ENCODE measurements around the gene UQCRH. TPM values are rescaled to one million over a fixed set of nuclear protein-coding genes. Genes with fewer than 3 reads are reported as not detected.

The UQCRH gene
- total and polyA plus RNA-seq, 10 donors = 106 to 545 (median 237) TPM

DNA sequence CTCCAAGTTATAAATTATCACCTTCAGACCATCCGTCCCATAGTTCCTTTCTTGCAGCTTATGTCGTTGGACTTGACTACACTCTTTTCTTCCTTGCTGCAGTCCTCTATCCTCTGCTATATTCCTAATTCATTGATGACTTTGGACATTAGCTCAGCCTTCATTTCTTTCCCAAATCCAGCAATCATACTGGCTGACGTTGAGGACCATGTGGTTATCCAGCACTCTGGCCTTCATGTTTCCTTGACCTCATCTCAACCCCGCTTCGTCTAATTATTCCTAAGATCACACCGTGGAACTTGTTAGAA lies 28.5 kb upstream of the UQCRH start:
- Histone ChIP-seq H3K4me3 (no peak overlapping the region), H3K27me3 (replicated peaks in 1 of 7) (no peaks in the 10 kb centered on the region), H3K4me1 (no peaks in the 10 kb centered on the region), H3K9me3 (no peaks in the 10 kb centered on the region), H3K36me3 (peaks cover 0 to 95% (median 22%) of the 10 kb centered on the region in 6 donors), H3K27ac (no peak overlapping the region)
- 91 to 96% (median 93%) methylated on average over 6 of the region's 6 CpGs for WGBS, 5 donors
- no peak for DNase-seq
- TF ChIP-seq, protein P1, sequence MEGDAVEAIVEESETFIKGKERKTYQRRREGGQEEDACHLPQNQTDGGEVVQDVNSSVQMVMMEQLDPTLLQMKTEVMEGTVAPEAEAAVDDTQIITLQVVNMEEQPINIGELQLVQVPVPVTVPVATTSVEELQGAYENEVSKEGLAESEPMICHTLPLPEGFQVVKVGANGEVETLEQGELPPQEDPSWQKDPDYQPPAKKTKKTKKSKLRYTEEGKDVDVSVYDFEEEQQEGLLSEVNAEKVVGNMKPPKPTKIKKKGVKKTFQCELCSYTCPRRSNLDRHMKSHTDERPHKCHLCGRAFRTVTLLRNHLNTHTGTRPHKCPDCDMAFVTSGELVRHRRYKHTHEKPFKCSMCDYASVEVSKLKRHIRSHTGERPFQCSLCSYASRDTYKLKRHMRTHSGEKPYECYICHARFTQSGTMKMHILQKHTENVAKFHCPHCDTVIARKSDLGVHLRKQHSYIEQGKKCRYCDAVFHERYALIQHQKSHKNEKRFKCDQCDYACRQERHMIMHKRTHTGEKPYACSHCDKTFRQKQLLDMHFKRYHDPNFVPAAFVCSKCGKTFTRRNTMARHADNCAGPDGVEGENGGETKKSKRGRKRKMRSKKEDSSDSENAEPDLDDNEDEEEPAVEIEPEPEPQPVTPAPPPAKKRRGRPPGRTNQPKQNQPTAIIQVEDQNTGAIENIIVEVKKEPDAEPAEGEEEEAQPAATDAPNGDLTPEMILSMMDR (IDR thresholded peaks at IDR 0.05 in 8 of 11, conservative IDR thresholded peaks at IDR 0.05 in 3 of 11) = no peak
- TF ChIP-seq POLR2A (IDR thresholded peaks at IDR 0.05) = no peak
- intact Hi-C loops (cut with DNase I; ENCODE audit: low total_unique reads) = no loop called here

DNA sequence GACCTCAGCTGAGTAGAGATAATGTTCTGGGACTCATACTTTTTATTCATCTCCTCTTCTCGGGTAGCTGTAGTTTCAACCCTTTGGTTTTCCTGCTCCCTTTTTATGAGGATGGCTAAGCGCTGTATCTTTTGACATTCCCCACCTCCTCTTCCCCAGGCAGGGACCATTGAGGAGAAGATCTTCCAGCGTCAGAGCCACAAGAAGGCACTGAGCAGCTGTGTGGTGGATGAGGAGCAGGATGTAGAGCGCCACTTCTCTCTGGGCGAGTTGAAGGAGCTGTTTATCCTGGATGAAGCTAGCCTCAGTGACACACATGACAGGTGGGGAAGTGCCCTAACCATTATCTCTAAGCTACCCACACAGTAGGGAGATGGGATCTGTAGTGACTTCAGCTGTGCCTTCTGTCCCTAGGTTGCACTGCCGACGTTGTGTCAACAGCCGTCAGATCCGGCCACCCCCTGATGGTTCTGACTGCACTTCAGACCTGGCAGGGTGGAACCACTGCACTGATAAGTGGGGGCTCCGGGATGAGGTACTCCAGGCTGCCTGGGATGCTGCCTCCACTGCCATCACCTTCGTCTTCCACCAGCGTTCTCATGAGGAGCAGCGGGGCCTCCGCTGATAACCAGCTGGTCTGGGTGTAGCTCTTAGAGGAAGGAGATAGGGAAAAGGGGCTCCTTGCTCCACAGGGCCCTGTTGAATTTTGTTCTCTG lies 25.7 kb upstream of the UQCRH start:
- intact Hi-C loops (cut with DNase I; ENCODE audit: low total_unique reads) = no loop called here
- Histone ChIP-seq H3K4me3 (no peak overlapping the region), H3K4me1 (no peaks in the 10 kb centered on the region), H3K27ac (no peak overlapping the region), H3K9me3 (no peaks in the 10 kb centered on the region), H3K27me3 (replicated peaks in 1 of 7) (no peaks in the 10 kb centered on the region), H3K36me3 (peaks cover 0 to 97% (median 43%) of the 10 kb centered on the region in 6 donors)
- WGBS, 5 donors = 92 to 94% (median 92%) methylated on average over 14 of the region's 14 CpGs
- TF ChIP-seq POLR2AphosphoS5 (IDR thresholded peaks at IDR 0.05) = peak in 1 of 3 donors; percentile 23
- TF ChIP-seq, protein P1 (IDR thresholded peaks at IDR 0.05 in 8 of 11, conservative IDR thresholded peaks at IDR 0.05 in 3 of 11) = no peak
- no peak for DNase-seq

DNA sequence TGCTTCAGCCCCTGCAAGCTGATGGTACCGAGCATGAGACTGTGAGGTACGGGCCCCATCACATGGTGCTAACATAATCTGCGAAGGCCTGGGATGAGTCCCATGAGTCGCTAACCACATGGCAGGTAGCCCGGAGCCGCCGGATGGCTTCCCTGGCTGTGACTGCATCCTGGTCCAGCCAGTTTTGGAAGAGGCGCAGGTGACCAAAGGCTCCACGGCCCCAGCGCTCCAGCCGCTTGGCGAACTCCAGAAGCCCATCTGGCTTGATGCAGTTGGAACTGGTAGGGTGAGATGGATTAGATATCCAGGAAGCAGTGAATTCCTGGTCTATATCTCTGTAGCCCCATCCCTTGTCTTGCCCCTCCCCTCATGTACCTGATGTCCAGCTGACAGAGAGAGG lies 24.7 kb upstream of the UQCRH start:
- DNase-seq = no peak
- 91 to 97% (median 94%) methylated on average over 11 to 12 of the region's 12 CpGs for WGBS, 5 donors
- Histone ChIP-seq H3K27me3 (replicated peaks in 1 of 7) (no peaks in the 10 kb centered on the region), H3K27ac (no peak overlapping the region), H3K4me1 (no peaks in the 10 kb centered on the region), H3K4me3 (no peak overlapping the region), H3K9me3 (no peaks in the 10 kb centered on the region), H3K36me3 (peaks cover 0 to 98% (median 43%) of the 10 kb centered on the region in 6 donors)
- intact Hi-C loops (cut with DNase I; ENCODE audit: low total_unique reads) = no loop called here
- TF ChIP-seq POLR2AphosphoS5 (IDR thresholded peaks at IDR 0.05) = peak in 2 of 3 donors; percentile 21 to 49
- TF ChIP-seq POLR2A (IDR thresholded peaks at IDR 0.05) = no peak

DNA sequence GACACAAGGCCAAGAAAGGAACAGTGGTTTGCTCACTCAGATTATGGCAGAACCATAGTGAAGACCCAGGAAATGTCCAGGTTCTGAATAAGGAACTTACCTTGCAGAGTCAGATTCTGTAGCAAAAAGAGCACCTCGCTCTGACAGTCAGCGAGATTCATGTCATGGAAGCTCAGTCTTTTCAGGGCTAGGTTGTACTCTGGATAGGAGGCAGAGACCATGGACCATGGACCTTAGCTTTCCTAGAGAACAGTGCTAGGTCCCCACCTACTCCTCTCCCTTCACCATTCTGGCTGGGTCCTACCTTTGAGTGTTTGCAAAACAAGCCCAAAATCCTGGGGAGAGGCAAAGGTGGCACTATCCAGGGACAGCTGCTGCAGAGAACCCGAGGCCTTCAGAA lies 23.4 kb upstream of the UQCRH start:
- Histone ChIP-seq H3K27ac (no peak overlapping the region), H3K36me3 (peaks cover 0 to 99% (median 52%) of the 10 kb centered on the region in 6 donors), H3K9me3 (no peaks in the 10 kb centered on the region), H3K4me3 (no peak overlapping the region), H3K4me1 (no peaks in the 10 kb centered on the region), H3K27me3 (replicated peaks in 1 of 7) (no peaks in the 10 kb centered on the region)
- no peak for DNase-seq
- WGBS, 5 donors = 94 to 100% (median 97%) methylated on average over 3 of the region's 3 CpGs
- TF ChIP-seq POLR2A (IDR thresholded peaks at IDR 0.05) (no peak), POLR2AphosphoS5 (IDR thresholded peaks at IDR 0.05) (no peak)
- TF ChIP-seq, protein P1 (IDR thresholded peaks at IDR 0.05 in 8 of 11, conservative IDR thresholded peaks at IDR 0.05 in 3 of 11) = no peak
- intact Hi-C loops (cut with DNase I; ENCODE audit: low total_unique reads) = no loop called here
